ENCODE measurements around the gene CLOCK. TPM values are rescaled to one million over a fixed set of nuclear protein-coding genes. Genes with fewer than 3 reads are reported as not detected.

CLOCK gene
- total and polyA plus RNA-seq, 5 donors, result 12.2 to 44.8 (median 34.9) TPM

DNA sequence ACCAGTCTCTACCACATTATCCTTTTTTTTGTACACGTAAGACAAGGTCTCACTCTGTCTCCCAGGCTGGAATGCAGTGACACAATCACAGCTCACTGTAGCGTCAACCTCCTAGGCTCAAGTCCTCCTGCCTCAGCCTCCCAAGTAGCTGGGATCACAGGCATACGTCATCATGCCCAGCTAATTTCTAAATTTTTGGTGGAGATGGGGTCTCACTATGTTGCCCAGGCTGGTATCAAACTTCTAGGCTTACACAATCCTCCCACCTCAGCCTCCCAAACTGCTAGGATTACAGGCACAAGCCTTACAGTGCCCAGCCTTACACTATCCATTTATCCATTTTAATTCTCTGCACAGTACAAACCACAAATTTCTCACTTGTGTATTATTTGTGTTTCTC, 58.0 kb downstream of the CLOCK start:
- H3K4me1 ChIP-seq (ENCODE audit: control insufficient read depth, insufficient read depth, low read length), result no peaks in the 10 kb centered on the region
- DNase-seq (no peak), ATAC-seq (no peak)
- no peak overlapping the region for H3K27ac ChIP-seq (ENCODE audit: low read length)
- H3K4me3 ChIP-seq (ENCODE audit: low read length), result no peak overlapping the region
- H3K27me3 ChIP-seq (ENCODE audit: control insufficient read depth, insufficient read depth), result no peaks in the 10 kb centered on the region
- intact Hi-C loops (cut with DNase I), result no loop called here
- H3K9me3 ChIP-seq (ENCODE audit: control insufficient read depth, low read length), result no peaks in the 10 kb centered on the region
- WGBS, result 98% methylated on average over 3 of the region's 3 CpGs

GRCh38 chr4:55485821-55486220, 60.9 kb downstream of the CLOCK start:
- no peak for DNase-seq
- intact Hi-C loops (cut with DNase I), result no loop called here
- Histone ChIP-seq H3K9me3 (ENCODE audit: control insufficient read depth, low read length) (no peaks in the 10 kb centered on the region), H3K27ac (ENCODE audit: low read length) (no peak overlapping the region), H3K4me1 (ENCODE audit: control insufficient read depth, insufficient read depth, low read length) (no peaks in the 10 kb centered on the region), H3K27me3 (ENCODE audit: control insufficient read depth, insufficient read depth) (no peaks in the 10 kb centered on the region), H3K4me3 (ENCODE audit: low read length) (no peak overlapping the region)
- 98% methylated on average over 1 of the region's 1 CpG for WGBS
- ATAC-seq, result no peak

DNA sequence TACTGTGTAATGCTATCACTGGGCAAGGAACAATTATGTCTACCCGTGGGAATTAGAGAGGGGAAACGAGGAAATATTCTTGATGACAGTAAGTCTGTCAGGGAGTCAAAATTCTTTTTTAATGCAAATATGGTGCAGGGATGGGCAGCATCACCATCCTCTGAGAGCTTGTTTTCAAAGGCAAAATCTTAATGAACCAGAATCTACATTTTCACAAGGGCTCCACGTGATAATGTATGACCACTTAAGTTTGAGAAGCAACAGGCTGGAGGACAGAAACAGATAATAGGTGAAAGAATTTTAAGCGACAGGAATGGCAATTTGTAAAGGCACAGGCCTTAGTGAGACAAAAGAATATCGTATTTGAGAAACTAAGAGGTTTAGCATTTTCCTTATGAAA, 63.4 kb downstream of the CLOCK start:
- Histone ChIP-seq H3K27ac (ENCODE audit: low read length) (no peak overlapping the region), H3K4me1 (ENCODE audit: control insufficient read depth, insufficient read depth, low read length) (no peaks in the 10 kb centered on the region), H3K9me3 (ENCODE audit: control insufficient read depth, low read length) (no peaks in the 10 kb centered on the region), H3K4me3 (ENCODE audit: low read length) (no peak overlapping the region), H3K27me3 (ENCODE audit: control insufficient read depth, insufficient read depth) (no peaks in the 10 kb centered on the region)
- WGBS, result 56% methylated on average over 5 of the region's 5 CpGs
- no peak for ATAC-seq
- DNase-seq, result no peak
- intact Hi-C loops (cut with DNase I), result no loop called here

DNA sequence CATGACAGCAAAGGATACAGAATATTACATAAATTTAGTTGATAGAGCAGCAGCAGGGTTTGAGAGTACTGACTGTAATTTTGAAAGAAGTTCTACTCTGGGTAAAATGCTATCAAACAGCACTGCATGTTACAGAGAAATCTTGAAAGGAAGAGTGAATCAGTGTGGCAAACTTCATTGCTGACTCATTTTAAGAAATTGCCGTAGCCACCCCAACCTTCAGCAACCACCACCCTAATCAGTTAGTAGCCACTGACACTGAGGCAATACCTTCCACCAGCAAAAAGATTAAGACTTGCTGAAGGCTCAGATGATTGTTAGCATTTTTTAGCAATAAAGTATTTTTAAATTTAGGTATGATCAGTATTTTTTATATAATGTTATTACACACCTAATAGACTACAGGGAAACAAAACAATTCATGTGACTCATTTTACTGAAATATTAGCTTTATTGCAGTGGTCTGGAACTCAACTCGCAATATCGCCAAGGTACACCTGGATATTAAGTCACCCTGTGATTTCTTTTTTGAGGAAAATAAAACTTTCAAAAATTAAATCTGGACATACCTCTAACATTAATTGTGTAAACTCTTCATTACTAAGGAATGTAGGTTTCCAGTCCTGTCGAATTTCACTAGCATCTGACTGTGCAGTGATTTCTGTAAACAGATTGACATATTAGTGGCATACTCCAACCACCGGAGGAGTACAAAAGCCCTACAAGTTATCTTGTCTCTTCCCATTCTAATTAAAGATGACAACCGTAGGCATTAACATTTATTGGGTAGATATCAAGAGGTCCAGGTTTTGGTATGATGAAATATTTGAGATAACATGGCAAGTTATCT, 71.1 kb downstream of the CLOCK start:
- WGBS, result 96% methylated on average over 6 of the region's 6 CpGs

GRCh38 chr4:55469979-55470378, 76.7 kb downstream of the CLOCK start:
- H3K4me3 ChIP-seq (ENCODE audit: low read length), result no peak overlapping the region
- WGBS, result 95% methylated on average over 1 of the region's 1 CpG
- H3K27me3 ChIP-seq (ENCODE audit: control insufficient read depth, insufficient read depth), result no peaks in the 10 kb centered on the region
- no peaks in the 10 kb centered on the region for H3K9me3 ChIP-seq (ENCODE audit: control insufficient read depth, low read length)
- intact Hi-C loops (cut with DNase I), result no loop called here
- DNase-seq, result no peak
- H3K4me1 ChIP-seq (ENCODE audit: control insufficient read depth, insufficient read depth, low read length), result no peaks in the 10 kb centered on the region
- H3K27ac ChIP-seq (ENCODE audit: low read length), result no peak overlapping the region
- no peak for ATAC-seq

More for the DNA sequence above, 71.1 kb downstream of the CLOCK start:
- intact Hi-C loops (cut with DNase I), result no loop called here
- H3K27me3 ChIP-seq (ENCODE audit: control insufficient read depth, insufficient read depth), result no peaks in the 10 kb centered on the region
- no peak overlapping the region for H3K4me3 ChIP-seq (ENCODE audit: low read length)
- no peak overlapping the region for H3K27ac ChIP-seq (ENCODE audit: low read length)
- H3K4me1 ChIP-seq (ENCODE audit: control insufficient read depth, insufficient read depth, low read length), result no peaks in the 10 kb centered on the region
- no peak for ATAC-seq
- no peak for DNase-seq
- no peaks in the 10 kb centered on the region for H3K9me3 ChIP-seq (ENCODE audit: control insufficient read depth, low read length)

GRCh38 chr4:55468724-55469123, 78.0 kb downstream of the CLOCK start:
- intact Hi-C loops (cut with DNase I), result no loop called here
- WGBS, result 73% methylated on average over 2 of the region's 2 CpGs
- no peaks in the 10 kb centered on the region for H3K27me3 ChIP-seq (ENCODE audit: control insufficient read depth, insufficient read depth)
- H3K4me1 ChIP-seq (ENCODE audit: control insufficient read depth, insufficient read depth, low read length), result no peaks in the 10 kb centered on the region
- ATAC-seq, result no peak
- H3K4me3 ChIP-seq (ENCODE audit: low read length), result no peak overlapping the region
- no peak overlapping the region for H3K27ac ChIP-seq (ENCODE audit: low read length)
- no peak for DNase-seq
- H3K9me3 ChIP-seq (ENCODE audit: control insufficient read depth, low read length), result no peaks in the 10 kb centered on the region

GRCh38 chr4:55466001-55466400, 80.7 kb downstream of the CLOCK start:
- Histone ChIP-seq H3K4me1 (ENCODE audit: control insufficient read depth, insufficient read depth, low read length) (no peaks in the 10 kb centered on the region), H3K4me3 (ENCODE audit: low read length) (no peak overlapping the region), H3K27me3 (ENCODE audit: control insufficient read depth, insufficient read depth) (no peaks in the 10 kb centered on the region), H3K9me3 (ENCODE audit: control insufficient read depth, low read length) (no peaks in the 10 kb centered on the region), H3K27ac (ENCODE audit: low read length) (no peak overlapping the region)
- ATAC-seq (no peak), DNase-seq (no peak)
- 91% methylated on average over 3 of the region's 3 CpGs for WGBS
- intact Hi-C loops (cut with DNase I), result no loop called here

DNA sequence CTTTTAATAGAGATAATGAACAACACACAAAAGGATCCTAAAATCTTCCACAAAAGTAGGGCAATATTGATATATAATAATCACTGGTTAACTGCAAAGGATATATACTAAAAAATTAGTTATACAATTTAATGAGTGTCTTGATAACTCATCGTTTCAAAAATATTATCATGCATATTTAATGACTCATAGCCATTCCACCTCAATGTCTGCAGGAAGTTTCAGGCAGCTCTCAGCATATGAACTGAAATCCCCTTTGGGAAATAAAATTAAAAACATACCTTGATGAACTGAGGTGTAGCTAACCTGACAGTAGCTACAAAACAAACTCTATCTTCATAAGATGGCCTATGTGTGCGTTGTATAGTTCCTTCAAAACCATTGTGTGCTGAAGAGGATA, 88.1 kb downstream of the CLOCK start:
- Histone ChIP-seq H3K27me3 (ENCODE audit: control insufficient read depth, insufficient read depth) (no peaks in the 10 kb centered on the region), H3K27ac (ENCODE audit: low read length) (no peak overlapping the region), H3K4me1 (ENCODE audit: control insufficient read depth, insufficient read depth, low read length) (no peaks in the 10 kb centered on the region), H3K9me3 (ENCODE audit: control insufficient read depth, low read length) (no peaks in the 10 kb centered on the region), H3K4me3 (ENCODE audit: low read length) (no peak overlapping the region)
- intact Hi-C loops (cut with DNase I), result no loop called here
- WGBS, result 84% methylated on average over 2 of the region's 2 CpGs
- no peak for ATAC-seq
- DNase-seq, result no peak

- Histone ChIP-seq H3K27ac (ENCODE audit: low read length) (no peak overlapping the region), H3K4me3 (ENCODE audit: low read length) (no peak overlapping the region), H3K27me3 (ENCODE audit: control insufficient read depth, insufficient read depth) (no peaks in the 10 kb centered on the region), H3K9me3 (ENCODE audit: control insufficient read depth, low read length) (no peaks in the 10 kb centered on the region), H3K4me1 (ENCODE audit: control insufficient read depth, insufficient read depth, low read length) (no peaks in the 10 kb centered on the region)
- ATAC-seq (no peak), DNase-seq (no peak)
- intact Hi-C loops (cut with DNase I), result no loop called here
- WGBS, result 81% methylated on average over 5 of the region's 5 CpGs
These were observed 88.5 kb downstream of the CLOCK start for GRCh38 chr4:55458164-55458563.

DNA sequence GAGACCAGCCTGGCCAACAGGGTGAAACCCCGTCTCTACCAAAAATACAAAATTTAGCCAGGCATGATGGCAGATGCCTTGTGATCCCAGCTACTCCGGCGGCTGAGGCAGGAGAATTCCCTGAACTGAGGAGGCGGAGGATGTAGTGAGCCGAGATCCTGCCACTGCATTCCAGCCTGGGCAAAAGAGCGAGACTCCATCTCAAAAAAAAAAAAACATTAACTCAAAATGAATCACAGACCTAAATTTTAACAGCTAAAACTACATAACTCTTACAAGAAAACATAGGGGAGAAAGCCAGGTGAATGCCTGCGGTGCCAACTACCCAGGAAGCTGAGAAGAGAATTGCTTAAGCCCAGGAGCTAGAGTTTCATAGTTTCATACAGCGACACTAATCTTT, 96.1 kb downstream of the CLOCK start:
- intact Hi-C loops (cut with DNase I), result no loop called here
- no peaks in the 10 kb centered on the region for H3K27me3 ChIP-seq (ENCODE audit: control insufficient read depth, insufficient read depth)
- 88% methylated on average over 8 of the region's 8 CpGs for WGBS
- H3K4me1 ChIP-seq (ENCODE audit: control insufficient read depth, insufficient read depth, low read length), result no peaks in the 10 kb centered on the region
- no peak overlapping the region for H3K4me3 ChIP-seq (ENCODE audit: low read length)
- no peak overlapping the region for H3K27ac ChIP-seq (ENCODE audit: low read length)
- H3K9me3 ChIP-seq (ENCODE audit: control insufficient read depth, low read length), result no peaks in the 10 kb centered on the region
- DNase-seq (no peak), ATAC-seq (no peak)

- intact Hi-C loops (cut with DNase I), result no loop called here
- Histone ChIP-seq H3K9me3 (ENCODE audit: control insufficient read depth, low read length) (no peaks in the 10 kb centered on the region), H3K4me1 (ENCODE audit: control insufficient read depth, insufficient read depth, low read length) (no peaks in the 10 kb centered on the region), H3K27ac (ENCODE audit: low read length) (no peak overlapping the region), H3K4me3 (ENCODE audit: low read length) (no peak overlapping the region), H3K27me3 (ENCODE audit: control insufficient read depth, insufficient read depth) (no peaks in the 10 kb centered on the region)
- ATAC-seq (no peak), DNase-seq (no peak)
- WGBS, result 76% methylated on average over 1 of the region's 1 CpG
These were observed 98.9 kb downstream of the CLOCK start for GRCh38 chr4:55447831-55448230.
